ENCODE measurements around the gene ZNF784. TPM values are rescaled to one million over a fixed set of nuclear protein-coding genes. Genes with fewer than 3 reads are reported as not detected.
A peak's percentile ranks its signal among the peaks of the same experiment; 100 is the strongest.

ZNF784 gene
- total and polyA plus RNA-seq, 2 of the 8 experiments (the other 6 are each of a cell fraction or from before 2014, with no cell fraction given): 6.5 to 8.0 TPM

- Histone ChIP-seq H2BK5ac (ENCODE audit: low read depth, low read length) (0 out of 2 replicates have a peak overlapping the region, but pooled peaks have one; percentile 35), H2AK5ac (ENCODE audit: low read depth, low read length) (no peak overlapping the region), H3K14ac (ENCODE audit: insufficient read length) (no peak overlapping the region), H3K9ac (replicated peaks in 1 of 4; ENCODE audit: extremely low read depth in 1 of 4, low read depth in 3 of 4, low read length in 3 of 4) (peak overlapping the region; percentile 52 to 88 (median 75)), H3K18ac (ENCODE audit: extremely low read depth, low read length) (peak overlapping the region; percentile 48; the same call in 1 of the 2 replicates), H4K8ac (ENCODE audit: extremely low read depth, insufficient read depth, low read length) (peak overlapping the region; percentile 57), H3K4me3 (ENCODE audit: extremely low read depth in 1 of 4, insufficient read depth in 2 of 4, low read depth in 3 of 4, low read length in 4 of 4) (peak overlapping the region; percentile 74 to 98 (median 88)), H3K23ac (ENCODE audit: insufficient read length) (no peak overlapping the region), H3K56ac (replicated peaks; ENCODE audit: insufficient read length, low read depth, low read length) (peak overlapping the region; percentile 90), H3K36me3 (ENCODE audit: control insufficient read depth in 2 of 4, insufficient read depth in 4 of 4, low read length in 3 of 4) (peaks cover 7 to 13% (median 10%) of the 10 kb centered on the region in 4 experiments), H2BK120ac (replicated peaks; ENCODE audit: low read depth, low read length) (peak overlapping the region; percentile 13), H3K79me2 (ENCODE audit: control insufficient read depth in 1 of 2, insufficient read depth in 2 of 2, low read length in 2 of 2) (peaks cover 4 to 21% of the 10 kb centered on the region in 2 experiments; a peak in 3 of 4 replicates), H3K9me3 (ENCODE audit: insufficient read depth in 2 of 2, low read depth in 1 of 2, low read length in 1 of 2) (no peaks in the 10 kb centered on the region; a peak in 1 of 4 replicates), H3K4ac (replicated peaks; ENCODE audit: insufficient read length, low read depth, low read length) (peak overlapping the region; percentile 91), H3K23me2 (ENCODE audit: low read depth, low read length) (peaks cover 36% of the 10 kb centered on the region), H2BK20ac (ENCODE audit: low read length) (no peak overlapping the region), H4K20me1 (replicated peaks in 1 of 2; ENCODE audit: control insufficient read depth in 1 of 2, insufficient read depth in 2 of 2, low read length in 2 of 2) (peaks cover 0 to 7% of the 10 kb centered on the region in 2 experiments), H3K27me3 (replicated peaks in 1 of 4; ENCODE audit: control insufficient read depth in 3 of 4, extremely low read depth in 1 of 4, insufficient read depth in 3 of 4, low read length in 3 of 4) (no peaks in the 10 kb centered on the region), H4K5ac (ENCODE audit: insufficient read length, low read depth, low read length) (no peak overlapping the region), H3K4me1 (replicated peaks in 1 of 4; ENCODE audit: control insufficient read depth in 3 of 4, insufficient read depth in 4 of 4, low read length in 3 of 4) (peaks cover 0 to 22% (median 12%) of the 10 kb centered on the region in 4 experiments; a peak in 6 of 7 replicates), H2BK15ac (ENCODE audit: low read length) (no peak overlapping the region), H2BK12ac (ENCODE audit: low read depth, low read length) (no peak overlapping the region), H3K27ac (ENCODE audit: low read depth, low read length) (peak overlapping the region; percentile 48), H2AFZ (ENCODE audit: low read length) (no peak overlapping the region), H4K91ac (replicated peaks; ENCODE audit: insufficient read length, low read length) (no peak overlapping the region), H3K79me1 (ENCODE audit: low read depth, low read length) (peaks cover 11% of the 10 kb centered on the region), H3K4me2 (ENCODE audit: insufficient read depth in 1 of 2, low read depth in 2 of 2, low read length in 2 of 2) (peak overlapping the region; percentile 90 to 99)
- no peak for DNase-seq (ENCODE audit: low read depth in 1 of 2, low spot score in 2 of 2)
- no peak for FAIRE-seq
- WGBS, 2 experiments (ENCODE audit: extremely low coverage in 1 of 2, insufficient coverage in 1 of 2, insufficient read length in 1 of 2, insufficient replicate concordance in 2 of 2, low coverage in 1 of 2, low lambda C conversion rate in 2 of 2, missing lambda C conversion rate in 1 of 2): 3% methylated on average over 8 of the region's 15 CpGs; no CpG with 5 or more reads in 1 of the 2 experiments
- ChIA-PET CTCF (ENCODE audit: partially characterized antibody) (interaction anchor here (4.0 to 6.9 kb wide), 2 partner anchors 9 to 12 kb away, joined by 18 to 56 read pairs; no protein-coding TSS in a partner anchor), POLR2A (ENCODE audit: partially characterized antibody) (interaction anchor here (1.0 to 9.2 kb wide), 3 partner anchors 9 to 22 kb away, joined by 3 to 96 read pairs (median 3); no protein-coding TSS in a partner anchor)
- TF ChIP-seq KDM5A (IDR thresholded peaks at IDR 0.05; ENCODE audit: low read length): no peak
- TF ChIP-seq SIN3A (conservative IDR thresholded peaks at IDR 0.05 in 1 of 2, IDR thresholded peaks at IDR 0.05 in 1 of 2; ENCODE audit: low read depth in 1 of 2, low read length in 2 of 2): no peak
- 0 out of 2 replicates have a peak, but pooled peaks have one; percentile 18 for TF ChIP-seq PHF8 (conservative IDR thresholded peaks at IDR 0.05; ENCODE audit: low read depth, low read length)
- 0 out of 2 replicates have a peak, but pooled peaks have one; percentile 30 for TF ChIP-seq MAX (IDR thresholded peaks at IDR 0.05)
These were observed 19.5 kb upstream of the ZNF784 start for GRCh38 chr19:55643887-55644176.
